Endothelial cell (in vitro differentiated cells): Measurements from ENCODE around the gene ATAD3A. TPM values are rescaled to one million over a fixed set of nuclear protein-coding genes. Genes with fewer than 3 reads are reported as not detected.

Experiments used
- DNase-seq: peaks from one replicate; pipeline ENCODE4 v3.0.0; 2021; ENCODE audit warnings: low spot score
- H3K27ac Mint-ChIP-seq: one replicate; pipeline ENCODE4 v1.8.0; 2021; ENCODE audit warnings: mixed read lengths, inconsistent platforms; ENCODE audit not compliant: unreplicated experiment
- H3K27me3 Mint-ChIP-seq: one replicate; pipeline ENCODE4 v1.8.0; 2021; ENCODE audit warnings: mild to moderate bottlenecking, moderate library complexity, mixed read lengths, inconsistent platforms; ENCODE audit not compliant: unreplicated experiment
- H3K36me3 Mint-ChIP-seq: one replicate; pipeline ENCODE4 v1.8.0; 2021; ENCODE audit warnings: mild to moderate bottlenecking, low read depth, mixed read lengths, inconsistent platforms; ENCODE audit not compliant: unreplicated experiment
- H3K4me1 Mint-ChIP-seq: one replicate; pipeline ENCODE4 v1.8.0; 2021; ENCODE audit warnings: mild to moderate bottlenecking, mixed read lengths, inconsistent platforms; ENCODE audit not compliant: unreplicated experiment
- H3K4me3 Mint-ChIP-seq: one replicate; pipeline ENCODE4 v1.8.0; 2021; ENCODE audit warnings: mild to moderate bottlenecking, mixed read lengths, inconsistent platforms; ENCODE audit not compliant: unreplicated experiment
- H3K9me3 Mint-ChIP-seq: one replicate; pipeline ENCODE4 v1.8.0; 2021; ENCODE audit warnings: mixed read lengths, inconsistent platforms; ENCODE audit not compliant: unreplicated experiment
- CTCF ChIP-seq: fragments of 200-600 bp; sonication (generic); IDR thresholded peaks from one replicate; pipeline ENCODE4 v1.5.0; 2021; ENCODE audit warnings: antibody characterized with exemption; ENCODE audit not compliant: unreplicated experiment
- total RNA-seq: library from RNA; stranded (reverse); fragmentation: NEBNext Ultra II Directional; extraction: Animal tissue kit (Norgen Biotek cat#: 25700); gene quantifications from one replicate; pipeline ENCODE4 v1.2.1, GENCODE V29; 2021; ENCODE audit not compliant: unreplicated experiment

ATAD3A gene
- total RNA-seq, 1 donor from 2014 or later: 30.4 TPM

DNA sequence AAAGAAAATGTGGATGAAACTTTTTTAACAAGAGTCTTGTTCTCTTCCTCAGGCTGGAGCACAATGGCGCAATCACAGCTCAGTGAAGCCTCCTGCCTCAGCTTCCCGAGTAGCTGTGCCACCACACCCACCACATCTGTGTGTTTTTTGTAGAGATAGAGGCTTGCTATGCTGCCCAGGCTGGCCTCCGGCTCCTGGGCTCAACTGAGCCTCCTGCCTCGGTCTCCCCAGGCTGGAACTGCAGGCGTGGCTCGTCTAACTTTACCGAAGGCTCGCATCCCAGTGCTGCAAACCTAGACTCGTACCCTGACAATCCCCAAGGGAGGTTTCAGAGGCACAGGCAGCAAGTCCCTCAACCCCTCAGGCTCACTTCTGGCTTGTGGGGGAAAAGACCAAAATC lies 48.2 kb downstream of the ATAD3A start:
- Mint-ChIP-seq H3K9me3 (no peaks in the 10 kb centered on the region), H3K27ac (peak overlapping the region; percentile 24), H3K4me3 (no peak overlapping the region), H3K4me1 (peaks cover 3% of the 10 kb centered on the region), H3K27me3 (peaks cover 3% of the 10 kb centered on the region), H3K36me3 (peaks cover 24% of the 10 kb centered on the region)
- DNase-seq: no peak
- TF ChIP-seq CTCF: no peak

DNA sequence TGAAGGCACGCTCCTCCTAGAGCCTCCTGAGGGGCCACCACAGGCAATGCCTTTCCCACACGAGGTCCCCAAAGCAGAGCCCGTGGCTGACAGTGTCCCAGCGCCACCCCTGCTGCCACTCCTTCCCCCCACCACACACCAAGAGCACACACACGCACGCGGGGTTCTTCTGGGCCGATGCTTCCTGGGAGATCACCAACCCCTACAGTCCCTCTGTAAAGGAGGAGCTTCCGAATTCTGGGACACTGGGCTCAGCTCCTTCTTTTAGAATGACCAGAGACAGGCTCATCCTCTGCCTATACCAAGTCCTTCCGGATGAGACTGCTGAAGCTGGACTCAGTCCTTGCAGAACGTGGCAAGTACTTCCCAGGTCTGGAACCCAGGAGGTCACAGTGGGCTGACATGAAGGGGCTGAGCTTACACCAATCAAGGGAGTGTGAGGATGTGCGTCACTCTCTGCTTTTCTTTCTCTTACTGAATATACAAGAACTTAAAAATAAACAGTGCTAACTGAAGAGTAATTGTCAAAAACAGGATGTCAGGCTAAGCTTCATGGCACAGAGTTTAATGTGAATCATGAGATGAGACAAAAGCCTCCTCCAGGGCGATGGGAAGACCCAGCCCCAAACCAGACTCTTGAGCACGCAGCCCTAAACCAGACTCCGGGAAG lies 50.0 kb downstream of the ATAD3A start:
- H3K4me1 Mint-ChIP-seq: peaks cover 3% of the 10 kb centered on the region
- peaks cover 6% of the 10 kb centered on the region for H3K27me3 Mint-ChIP-seq
- no peak for TF ChIP-seq CTCF
- no peaks in the 10 kb centered on the region for H3K9me3 Mint-ChIP-seq
- no peak for DNase-seq
- no peak overlapping the region for H3K4me3 Mint-ChIP-seq
- H3K36me3 Mint-ChIP-seq: peaks cover 27% of the 10 kb centered on the region
- H3K27ac Mint-ChIP-seq: peak overlapping the region; percentile 77

- Mint-ChIP-seq H3K4me3 (no peak overlapping the region), H3K36me3 (peaks cover 27% of the 10 kb centered on the region), H3K9me3 (no peaks in the 10 kb centered on the region), H3K27ac (no peak overlapping the region), H3K4me1 (peaks cover 3% of the 10 kb centered on the region), H3K27me3 (peaks cover 7% of the 10 kb centered on the region)
- TF ChIP-seq CTCF: no peak
- no peak for DNase-seq
These were observed 50.7 kb downstream of the ATAD3A start for GRCh38 chr1:1562556-1563195.

DNA sequence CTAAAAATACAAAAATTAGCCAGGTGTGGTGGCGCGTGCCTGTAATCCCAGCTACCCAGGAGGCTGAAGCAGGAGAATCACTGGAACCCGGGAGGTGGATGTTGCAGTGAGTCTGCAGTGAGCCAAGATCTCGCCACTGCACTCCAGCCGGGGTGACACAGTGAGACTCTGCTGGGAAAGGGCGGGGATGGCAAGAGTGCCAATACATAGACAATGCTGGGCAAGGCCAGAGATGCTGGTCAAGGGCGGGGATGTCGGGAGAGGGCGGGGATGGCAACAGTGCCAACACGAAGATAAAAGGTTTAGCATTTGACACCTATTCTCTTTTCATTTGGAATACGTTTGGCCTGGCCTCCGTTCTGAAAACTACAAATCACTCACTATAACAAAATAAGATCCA lies 51.7 kb downstream of the ATAD3A start:
- no peak for DNase-seq
- Mint-ChIP-seq H3K27me3 (peaks cover 7% of the 10 kb centered on the region), H3K27ac (no peak overlapping the region), H3K4me1 (peaks cover 3% of the 10 kb centered on the region), H3K36me3 (peaks cover 25% of the 10 kb centered on the region), H3K9me3 (no peaks in the 10 kb centered on the region), H3K4me3 (peak overlapping the region; percentile 72)
- no peak for TF ChIP-seq CTCF

GRCh38 chr1:1564268-1564667 lies 52.3 kb downstream of the ATAD3A start:
- H3K36me3 Mint-ChIP-seq: peaks cover 22% of the 10 kb centered on the region
- peaks cover 7% of the 10 kb centered on the region for H3K27me3 Mint-ChIP-seq
- H3K9me3 Mint-ChIP-seq: no peaks in the 10 kb centered on the region
- H3K27ac Mint-ChIP-seq: no peak overlapping the region
- TF ChIP-seq CTCF: no peak
- DNase-seq: no peak
- peaks cover 3% of the 10 kb centered on the region for H3K4me1 Mint-ChIP-seq
- H3K4me3 Mint-ChIP-seq: no peak overlapping the region
